DLD1 (cell line): ENCODE data around the gene LPIN3.
"Not testable (repeated sequence)": the region's sequence is repeated elsewhere in the genome, so short reads cannot be mapped to it uniquely, and the experiment has no call there.

Source experiments
- in situ Hi-C: cut with HindIII; loops from 2 replicates; pipeline ENCODE4 v1.10.0; 2017; ENCODE audit warnings: low sequenced_read_pairs

Gene LPIN3

GRCh38 chr20:41340327-41341055, at the start of gene LPIN3:
Gene LPIN3 (plus strand): TSS chr20:41340821. CDS start chr20:41345804, 4,983 bp downstream.
- in situ Hi-C loops, result no loop called here

GRCh38 chr20:41293269-41294037, 47.2 kb upstream of the LPIN3 start:
- in situ Hi-C loops, result no loop called here

GRCh38 chr20:41299899-41300298, 40.7 kb upstream of the LPIN3 start:
- in situ Hi-C loops, result no loop called here

GRCh38 chr20:41300383-41300782, 40.2 kb upstream of the LPIN3 start:
- in situ Hi-C loops, result no loop called here

- in situ Hi-C loops, result no loop called here
Observed at GRCh38 chr20:41300886-41301285, 39.7 kb upstream of the LPIN3 start.

- in situ Hi-C loops, result no loop called here
Observed at GRCh38 chr20:41304002-41304401, 36.6 kb upstream of the LPIN3 start.

- in situ Hi-C loops, result no loop called here
Observed at GRCh38 chr20:41304424-41305079, 36.1 kb upstream of the LPIN3 start.

GRCh38 chr20:41306061-41306727, 34.4 kb upstream of the LPIN3 start:
- in situ Hi-C loops, result no loop called here

- in situ Hi-C loops, result no loop called here
Observed at GRCh38 chr20:41307021-41307420, 33.6 kb upstream of the LPIN3 start.

GRCh38 chr20:41308290-41308711, 32.3 kb upstream of the LPIN3 start:
- in situ Hi-C loops, result no loop called here

- in situ Hi-C loops, result no loop called here
Observed at GRCh38 chr20:41308726-41309413, 31.8 kb upstream of the LPIN3 start.

GRCh38 chr20:41309817-41310216, 30.8 kb upstream of the LPIN3 start:
- in situ Hi-C loops, result no loop called here

- in situ Hi-C loops, result not testable (repeated sequence)
Observed at GRCh38 chr20:41312009-41312408, 28.6 kb upstream of the LPIN3 start.

GRCh38 chr20:41314386-41314785, 26.2 kb upstream of the LPIN3 start:
- in situ Hi-C loops, result no loop called here

- in situ Hi-C loops, result no loop called here
Observed at GRCh38 chr20:41316051-41316450, 24.6 kb upstream of the LPIN3 start.

GRCh38 chr20:41316602-41317545, 23.7 kb upstream of the LPIN3 start:
- in situ Hi-C loops, result no loop called here

GRCh38 chr20:41317546-41318270, 22.9 kb upstream of the LPIN3 start, which contains the start of gene ZHX3:
Gene ZHX3 (minus strand): TSS chr20:41317731. CDS start chr20:41204916, 112,815 bp downstream.
- in situ Hi-C loops, result no loop called here

GRCh38 chr20:41318271-41318649, 22.4 kb upstream of the LPIN3 start:
- in situ Hi-C loops, result no loop called here

- in situ Hi-C loops, result no loop called here
Observed at GRCh38 chr20:41320441-41320840, 20.2 kb upstream of the LPIN3 start.
